Fibroblast of the aortic adventitia (primary cell): ENCODE results near the gene CPB1. TPM values are rescaled to one million over a fixed set of nuclear protein-coding genes. Genes with fewer than 3 reads are reported as not detected.

Experiments used
- total RNA-seq: library from RNA; depleted of rRNA; stranded (reverse); fragments of >200 nt; gene quantifications from 2 replicates; pipeline ENCODE4 v1.2.3, GENCODE V29; 2012; ENCODE audit warnings: low replicate concordance

Gene CPB1
- total RNA-seq, 1 donor, result 0.18 TPM

Other genes with a start within 250 kb of the CPB1 start
- 2.4 and 3.2 TPM in 2 replicates for gene AGTR1, start 129.9 kb upstream of the CPB1 start, total RNA-seq
- gene CPA3, start 37.5 kb downstream of the CPB1 start, total RNA-seq, result 0.18 and 1.6 TPM in 2 replicates
- 15.0 and 53.4 TPM in 2 replicates for gene GYG1, start 163.7 kb downstream of the CPB1 start, total RNA-seq